Lung (tissue), 12 donors: ENCODE results near the gene YTHDF1. TPM values are rescaled to one million over a fixed set of nuclear protein-coding genes. Genes with fewer than 3 reads are reported as not detected.

Experiments
- ATAC-seq: fragments of 200-7000 bp; cut with Tn5 transposase; one replicate; pipeline ENCODE4 v1.9.1; 2020; ENCODE audit warnings: moderate number of reproducible peaks; ENCODE audit not compliant: insufficient read depth, low FRiP score
- DNase-seq, 3 donors: peaks; one replicate each; pipeline ENCODE4 v3.0.0-alpha.2; 2013 to 2017
- H3K27ac ChIP-seq, 2 donors: one replicate each; pipeline ENCODE4 v1.5.1; 2013; ENCODE audit warnings: mild to moderate bottlenecking in 2 of 2, moderate library complexity in 2 of 2, control low read depth in 1 of 2, inconsistent platforms in 1 of 2, low read depth in 1 of 2, low read length in 1 of 2
- H3K27me3 ChIP-seq, 3 donors: one replicate each; pipeline ENCODE4 v1.5.1; 2013; ENCODE audit warnings: low read length in 2 of 3; ENCODE audit not compliant: control insufficient read depth in 3 of 3, insufficient read depth in 3 of 3
- H3K36me3 ChIP-seq, 4 donors: one replicate each; pipeline ENCODE4 v1.5.1; 2013; ENCODE audit warnings: low read length in 4 of 4, mild to moderate bottlenecking in 1 of 4, moderate library complexity in 1 of 4; ENCODE audit not compliant: control insufficient read depth in 4 of 4, insufficient read depth in 4 of 4
- H3K4me1 ChIP-seq, 5 donors: one replicate each; pipeline ENCODE4 v1.5.1; 2013; ENCODE audit warnings: low read length in 5 of 5, mild to moderate bottlenecking in 2 of 5, moderate library complexity in 1 of 5; ENCODE audit not compliant: control insufficient read depth in 5 of 5, insufficient read depth in 5 of 5
- H3K4me3 ChIP-seq: one replicate; pipeline ENCODE4 v1.5.1; 2013; ENCODE audit warnings: mild to moderate bottlenecking, control low read depth, moderate library complexity
- H3K9ac ChIP-seq, 2 donors: one replicate each; pipeline ENCODE4 v1.5.1; 2013; ENCODE audit warnings: low read length in 2 of 2, control low read depth in 1 of 2; ENCODE audit not compliant: insufficient read depth in 1 of 2
- H3K9me3 ChIP-seq, 4 donors: one replicate each; pipeline ENCODE4 v1.5.1; 2013; ENCODE audit warnings: low read length in 3 of 4, mild to moderate bottlenecking in 1 of 4, moderate library complexity in 1 of 4; ENCODE audit not compliant: control insufficient read depth in 4 of 4, insufficient read depth in 3 of 4
- CTCF ChIP-seq: IDR thresholded peaks from 2 replicates; pipeline ENCODE4 v1.5.1; 2012; ENCODE audit warnings: mild to moderate bottlenecking; ENCODE audit errors: control extremely low read depth, extremely low read depth
- WGBS, 2 donors: extraction: QIAGEN DNeasy Blood & Tissue Kit; methylation state at CpG; one replicate each; pipeline ENCODE4 v1.1.7; 2013; 5-methylcytosine and 5-hydroxymethylcytosine counted together
- polyA plus RNA-seq, 2 donors: library from polyadenylated mRNA; stranded (reverse); fragments of 200-250 nt; gene quantifications; one replicate each; pipeline ENCODE4 v1.2.1, GENCODE V29; 2013
- total RNA-seq, 2 donors: library from RNA; depleted of rRNA in 1 of 2; stranded (reverse); fragments of >200 nt in 1 of 2; gene quantifications; one replicate each; pipeline ENCODE4 v1.2.1, GENCODE V29; 2014 to 2021
- donor health status: control.
- donor health status: control.
- donor health status: Bipolar disorder and iron deficiency.
- donor health status: healthy.
- donor health status: DM: yes; HTN: yes; CAD: no.

The YTHDF1 gene
- total and polyA plus RNA-seq, 4 donors = 21.9 to 33.8 (median 24.1) TPM

GRCh38 chr20:63196768-63197470 lies 19.0 kb downstream of the YTHDF1 start:
- Histone ChIP-seq H3K27ac (no peak overlapping the region), H3K27me3 (no peaks in the 10 kb centered on the region), H3K4me3 (no peak overlapping the region), H3K9me3 (no peaks in the 10 kb centered on the region), H3K4me1 (peaks cover 0 to 8% (median 0%) of the 10 kb centered on the region in 5 donors), H3K36me3 (peaks cover 12 to 25% (median 17%) of the 10 kb centered on the region in 4 donors), H3K9ac (no peak overlapping the region)
- WGBS, 2 donors = 80% methylated on average over 9 of the region's 9 CpGs
- no peak for DNase-seq
- ATAC-seq = no peak
- no peak for TF ChIP-seq CTCF

- no peak for TF ChIP-seq CTCF
- H3K36me3 ChIP-seq = peaks cover 6 to 19% (median 12%) of the 10 kb centered on the region in 4 donors
- WGBS, 2 donors = 91 to 94% methylated on average over 4 of the region's 4 CpGs
- H3K4me1 ChIP-seq = peaks cover 0 to 8% (median 0%) of the 10 kb centered on the region in 5 donors
- DNase-seq (no peak), ATAC-seq (no peak)
- no peaks in the 10 kb centered on the region for H3K27me3 ChIP-seq
- no peak overlapping the region for H3K9ac ChIP-seq
- H3K27ac ChIP-seq = no peak overlapping the region
- H3K9me3 ChIP-seq = no peaks in the 10 kb centered on the region
- no peak overlapping the region for H3K4me3 ChIP-seq
Measured at GRCh38 chr20:63194797-63195173, 21.1 kb downstream of the YTHDF1 start.

- ATAC-seq (no peak), DNase-seq (no peak)
- no peak overlapping the region for H3K4me3 ChIP-seq
- peaks cover 6 to 17% (median 12%) of the 10 kb centered on the region in 4 donors for H3K36me3 ChIP-seq
- no peak overlapping the region for H3K9ac ChIP-seq
- no peak for TF ChIP-seq CTCF
- no peak overlapping the region for H3K27ac ChIP-seq
- peaks cover 0 to 8% (median 0%) of the 10 kb centered on the region in 5 donors for H3K4me1 ChIP-seq
- no peaks in the 10 kb centered on the region for H3K27me3 ChIP-seq
- no peaks in the 10 kb centered on the region for H3K9me3 ChIP-seq
- 87 to 88% methylated on average over 14 of the region's 14 CpGs for WGBS, 2 donors
Measured at GRCh38 chr20:63194007-63194796, 21.7 kb downstream of the YTHDF1 start.
